DMS153 (cell line): ENCODE measurements around the gene POLG2.
"Not testable (repeated sequence)": the region's sequence is repeated elsewhere in the genome, so short reads cannot be mapped to it uniquely, and the experiment has no call there.

Experiments
- DNase-seq: peaks from one replicate; lab custom pipeline; 2025; lab: John Stamatoyannopoulos, UW

POLG2 gene

GRCh38 chr17:64484380-64484779, 12.5 kb downstream of the POLG2 start:
- no peak for DNase-seq

GRCh38 chr17:64480951-64481350, 15.9 kb downstream of the POLG2 start:
- DNase-seq, result no peak

GRCh38 chr17:64477849-64478248, 19.0 kb downstream of the POLG2 start:
- no peak for DNase-seq

GRCh38 chr17:64472564-64472963, 24.3 kb downstream of the POLG2 start:
- no peak for DNase-seq

GRCh38 chr17:64471440-64471839, 25.4 kb downstream of the POLG2 start:
- DNase-seq, result no peak

- DNase-seq, result no peak
Observed at GRCh38 chr17:64470625-64471024, 26.2 kb downstream of the POLG2 start.

GRCh38 chr17:64466834-64467233, 30.0 kb downstream of the POLG2 start:
- not testable (repeated sequence) for DNase-seq

- no peak for DNase-seq
Observed at GRCh38 chr17:64466019-64466735, 30.7 kb downstream of the POLG2 start.

GRCh38 chr17:64461788-64462187, 35.1 kb downstream of the POLG2 start:
- DNase-seq, result no peak

- no peak for DNase-seq
Observed at GRCh38 chr17:64460955-64461354, 35.9 kb downstream of the POLG2 start.

GRCh38 chr17:64459818-64460217, 37.0 kb downstream of the POLG2 start:
- DNase-seq, result not testable (repeated sequence)

GRCh38 chr17:64459284-64459747, 37.5 kb downstream of the POLG2 start:
- DNase-seq, result no peak

- DNase-seq, result no peak
Observed at GRCh38 chr17:64458756-64459155, 38.1 kb downstream of the POLG2 start.

GRCh38 chr17:64457156-64457555, 39.7 kb downstream of the POLG2 start:
- no peak for DNase-seq

- peak; percentile 2 for DNase-seq
Observed at GRCh38 chr17:64455993-64456885, 40.6 kb downstream of the POLG2 start.

- no peak for DNase-seq
Observed at GRCh38 chr17:64449545-64449944, 47.3 kb downstream of the POLG2 start.

GRCh38 chr17:64448665-64449512, 48.0 kb downstream of the POLG2 start, which contains the start of gene MILR1:
Gene MILR1 (plus strand): TSS chr17:64449115. CDS start chr17:64449169, 54 bp downstream.
- DNase-seq, result no peak

- no peak for DNase-seq
Observed at GRCh38 chr17:64447526-64447925, 49.3 kb downstream of the POLG2 start.

GRCh38 chr17:64443086-64443760, 53.6 kb downstream of the POLG2 start:
- no peak for DNase-seq

- DNase-seq, result no peak
Observed at GRCh38 chr17:64442541-64442971, 54.3 kb downstream of the POLG2 start.

- DNase-seq, result no peak
Observed at GRCh38 chr17:64441772-64442540, 54.9 kb downstream of the POLG2 start.
